ENCODE data around the gene RAI14.

Gene RAI14

GRCh38 chr5:34789021-34789531, 132.9 kb downstream of the RAI14 start:
- peak overlapping the region; percentile 52 for H3K27ac ChIP-seq (ENCODE audit: low read depth, low read length)
- no peak overlapping the region for H3K4me3 ChIP-seq (ENCODE audit: low read depth, low read length)
- H3K27me3 ChIP-seq (ENCODE audit: insufficient read depth, low read length), result no peaks in the 10 kb centered on the region
- H3K36me3 ChIP-seq (ENCODE audit: insufficient read depth, low read length), result peaks cover 8% of the 10 kb centered on the region; the same call in 1 of the 2 replicates
- peaks cover 36% of the 10 kb centered on the region for H3K4me1 ChIP-seq (ENCODE audit: control insufficient read depth, insufficient read depth, low read length, unreplicated experiment)
- H3K79me2 ChIP-seq (ENCODE audit: control insufficient read depth, insufficient read depth, low read length, unreplicated experiment), result peaks cover 38% of the 10 kb centered on the region
- H2AFZ ChIP-seq (ENCODE audit: low read length, unreplicated experiment), result no peak overlapping the region

DNA sequence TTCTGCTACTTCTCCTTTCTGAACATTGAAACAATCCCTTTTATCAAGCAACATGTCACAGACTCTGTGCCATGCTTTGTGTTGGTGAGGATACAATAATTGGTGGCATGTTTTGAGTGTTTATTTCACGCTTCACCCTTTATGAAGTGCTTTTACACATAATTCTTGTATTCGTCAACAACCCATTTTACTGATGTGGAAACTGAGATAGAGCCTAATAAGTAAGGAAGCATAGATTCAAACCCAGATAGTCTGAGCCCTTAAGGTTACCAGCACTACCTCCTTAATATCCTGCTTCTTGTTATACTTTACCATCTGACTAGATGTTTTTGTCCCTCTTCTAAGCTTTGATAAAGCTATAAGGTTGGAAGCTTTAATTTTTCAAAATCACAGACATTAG, 133.5 kb downstream of the RAI14 start:
- peak overlapping the region; percentile 52 for H3K27ac ChIP-seq (ENCODE audit: low read depth, low read length)
- no peak overlapping the region for H3K4me3 ChIP-seq (ENCODE audit: low read depth, low read length)
- H2AFZ ChIP-seq (ENCODE audit: low read length, unreplicated experiment), result no peak overlapping the region
- H3K4me1 ChIP-seq (ENCODE audit: control insufficient read depth, insufficient read depth, low read length, unreplicated experiment), result peaks cover 36% of the 10 kb centered on the region
- peaks cover 38% of the 10 kb centered on the region for H3K79me2 ChIP-seq (ENCODE audit: control insufficient read depth, insufficient read depth, low read length, unreplicated experiment)
- H3K27me3 ChIP-seq (ENCODE audit: insufficient read depth, low read length), result no peaks in the 10 kb centered on the region
- H3K36me3 ChIP-seq (ENCODE audit: insufficient read depth, low read length), result peaks cover 8% of the 10 kb centered on the region; the same call in 1 of the 2 replicates

GRCh38 chr5:34790069-34790468, 133.9 kb downstream of the RAI14 start:
- H3K27me3 ChIP-seq (ENCODE audit: insufficient read depth, low read length), result no peaks in the 10 kb centered on the region
- H3K36me3 ChIP-seq (ENCODE audit: insufficient read depth, low read length), result peaks cover 8% of the 10 kb centered on the region; the same call in 1 of the 2 replicates
- H3K4me1 ChIP-seq (ENCODE audit: control insufficient read depth, insufficient read depth, low read length, unreplicated experiment), result peaks cover 36% of the 10 kb centered on the region
- no peak overlapping the region for H2AFZ ChIP-seq (ENCODE audit: low read length, unreplicated experiment)
- peaks cover 38% of the 10 kb centered on the region for H3K79me2 ChIP-seq (ENCODE audit: control insufficient read depth, insufficient read depth, low read length, unreplicated experiment)
- H3K4me3 ChIP-seq (ENCODE audit: low read depth, low read length), result no peak overlapping the region
- peak overlapping the region; percentile 52 for H3K27ac ChIP-seq (ENCODE audit: low read depth, low read length)

DNA sequence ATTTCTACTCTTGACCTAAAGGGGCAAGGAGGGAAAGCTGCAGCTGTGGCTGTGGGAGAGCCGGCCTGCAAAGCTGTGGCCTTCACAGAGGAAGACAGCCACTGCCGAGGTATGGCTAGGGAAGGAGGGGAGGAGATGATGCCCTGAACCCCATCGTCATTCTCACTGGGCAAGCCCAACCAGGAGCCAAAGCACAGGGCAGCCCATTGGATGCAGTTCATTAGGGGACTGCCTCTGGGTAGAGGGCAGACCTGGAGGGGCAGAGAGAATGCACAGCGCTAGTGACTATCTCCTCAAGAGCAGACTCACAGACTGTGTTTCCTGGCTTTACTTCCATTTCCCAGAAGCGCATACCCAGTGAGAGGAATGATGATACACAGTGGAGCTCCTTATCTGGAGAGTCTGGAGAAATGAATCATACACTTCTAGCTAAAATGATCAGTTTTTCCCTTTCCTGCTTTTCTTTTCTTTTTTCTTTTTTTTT, 135.7 kb downstream of the RAI14 start:
- Histone ChIP-seq H3K27me3 (ENCODE audit: insufficient read depth, low read length) (no peaks in the 10 kb centered on the region), H3K79me2 (ENCODE audit: control insufficient read depth, insufficient read depth, low read length, unreplicated experiment) (peaks cover 38% of the 10 kb centered on the region), H2AFZ (ENCODE audit: low read length, unreplicated experiment) (no peak overlapping the region), H3K4me3 (ENCODE audit: low read depth, low read length) (peak overlapping the region; percentile 42), H3K27ac (ENCODE audit: low read depth, low read length) (peak overlapping the region; percentile 30), H3K4me1 (ENCODE audit: control insufficient read depth, insufficient read depth, low read length, unreplicated experiment) (peaks cover 36% of the 10 kb centered on the region), H3K36me3 (ENCODE audit: insufficient read depth, low read length) (peaks cover 10% of the 10 kb centered on the region; the same call in 1 of the 2 replicates)

DNA sequence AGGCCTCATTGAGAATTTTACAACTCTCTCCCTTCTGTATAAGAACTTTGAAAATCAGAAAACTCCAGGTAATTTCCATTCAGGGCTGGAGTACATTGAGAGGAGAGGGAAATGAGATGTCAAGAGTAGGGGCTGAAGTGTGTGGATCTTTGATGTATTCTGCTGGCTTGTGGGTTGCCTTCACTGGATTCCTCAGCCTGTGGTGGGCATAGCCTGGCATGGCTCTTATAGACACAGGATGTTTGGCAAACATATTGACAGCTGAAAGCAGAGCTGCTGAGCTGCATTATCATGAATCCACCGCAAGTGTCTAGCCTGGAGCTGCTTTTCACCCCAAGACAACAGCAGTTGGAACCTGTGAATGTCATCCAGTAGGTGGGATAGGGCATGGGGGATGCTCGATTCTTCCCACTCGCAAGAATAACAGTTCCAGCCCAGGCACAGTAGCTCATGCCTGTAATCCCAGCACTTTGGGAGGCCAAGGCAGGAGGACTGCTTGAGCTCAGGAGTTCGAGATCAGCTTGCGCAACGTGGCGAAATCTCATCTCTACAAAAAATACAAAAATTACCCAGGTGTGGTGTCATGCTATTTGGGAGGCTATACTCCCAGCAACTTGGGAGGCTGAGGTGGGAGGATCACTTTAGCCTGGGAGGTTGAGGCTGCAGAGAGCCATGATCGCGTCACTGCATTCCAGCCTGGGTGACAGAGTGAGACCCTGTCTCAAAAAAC, 146.9 kb downstream of the RAI14 start:
- H3K4me3 ChIP-seq (ENCODE audit: low read depth, low read length), result no peak overlapping the region
- H2AFZ ChIP-seq (ENCODE audit: low read length, unreplicated experiment), result no peak overlapping the region
- no peaks in the 10 kb centered on the region for H3K79me2 ChIP-seq (ENCODE audit: control insufficient read depth, insufficient read depth, low read length, unreplicated experiment)
- no peaks in the 10 kb centered on the region for H3K27me3 ChIP-seq (ENCODE audit: insufficient read depth, low read length)
- H3K36me3 ChIP-seq (ENCODE audit: insufficient read depth, low read length), result peaks cover 26% of the 10 kb centered on the region
- H3K4me1 ChIP-seq (ENCODE audit: control insufficient read depth, insufficient read depth, low read length, unreplicated experiment), result no peaks in the 10 kb centered on the region
- H3K27ac ChIP-seq (ENCODE audit: low read depth, low read length), result no peak overlapping the region

GRCh38 chr5:34803974-34804732, 148.0 kb downstream of the RAI14 start:
- Histone ChIP-seq H3K4me3 (ENCODE audit: low read depth, low read length) (no peak overlapping the region), H3K36me3 (ENCODE audit: insufficient read depth, low read length) (peaks cover 18% of the 10 kb centered on the region), H2AFZ (ENCODE audit: low read length, unreplicated experiment) (no peak overlapping the region), H3K4me1 (ENCODE audit: control insufficient read depth, insufficient read depth, low read length, unreplicated experiment) (no peaks in the 10 kb centered on the region), H3K27me3 (ENCODE audit: insufficient read depth, low read length) (no peaks in the 10 kb centered on the region), H3K27ac (ENCODE audit: low read depth, low read length) (no peak overlapping the region), H3K79me2 (ENCODE audit: control insufficient read depth, insufficient read depth, low read length, unreplicated experiment) (no peaks in the 10 kb centered on the region)

GRCh38 chr5:34804913-34805312, 148.8 kb downstream of the RAI14 start:
- H3K4me3 ChIP-seq (ENCODE audit: low read depth, low read length), result no peak overlapping the region
- no peak overlapping the region for H3K27ac ChIP-seq (ENCODE audit: low read depth, low read length)
- H3K4me1 ChIP-seq (ENCODE audit: control insufficient read depth, insufficient read depth, low read length, unreplicated experiment), result no peaks in the 10 kb centered on the region
- H2AFZ ChIP-seq (ENCODE audit: low read length, unreplicated experiment), result no peak overlapping the region
- H3K27me3 ChIP-seq (ENCODE audit: insufficient read depth, low read length), result no peaks in the 10 kb centered on the region
- no peaks in the 10 kb centered on the region for H3K79me2 ChIP-seq (ENCODE audit: control insufficient read depth, insufficient read depth, low read length, unreplicated experiment)
- H3K36me3 ChIP-seq (ENCODE audit: insufficient read depth, low read length), result peaks cover 19% of the 10 kb centered on the region

GRCh38 chr5:34806532-34806931, 150.4 kb downstream of the RAI14 start:
- H3K36me3 ChIP-seq (ENCODE audit: insufficient read depth, low read length), result peaks cover 28% of the 10 kb centered on the region
- H3K4me3 ChIP-seq (ENCODE audit: low read depth, low read length), result no peak overlapping the region
- H3K4me1 ChIP-seq (ENCODE audit: control insufficient read depth, insufficient read depth, low read length, unreplicated experiment), result peaks cover 10% of the 10 kb centered on the region
- no peak overlapping the region for H3K27ac ChIP-seq (ENCODE audit: low read depth, low read length)
- no peaks in the 10 kb centered on the region for H3K79me2 ChIP-seq (ENCODE audit: control insufficient read depth, insufficient read depth, low read length, unreplicated experiment)
- no peak overlapping the region for H2AFZ ChIP-seq (ENCODE audit: low read length, unreplicated experiment)
- no peaks in the 10 kb centered on the region for H3K27me3 ChIP-seq (ENCODE audit: insufficient read depth, low read length)

- Histone ChIP-seq H3K4me1 (ENCODE audit: control insufficient read depth, insufficient read depth, low read length, unreplicated experiment) (peaks cover 10% of the 10 kb centered on the region), H3K4me3 (ENCODE audit: low read depth, low read length) (no peak overlapping the region), H3K79me2 (ENCODE audit: control insufficient read depth, insufficient read depth, low read length, unreplicated experiment) (no peaks in the 10 kb centered on the region), H3K27me3 (ENCODE audit: insufficient read depth, low read length) (no peaks in the 10 kb centered on the region), H3K36me3 (ENCODE audit: insufficient read depth, low read length) (peaks cover 31% of the 10 kb centered on the region), H2AFZ (ENCODE audit: low read length, unreplicated experiment) (no peak overlapping the region), H3K27ac (ENCODE audit: low read depth, low read length) (no peak overlapping the region)
Observed at GRCh38 chr5:34811706-34812105, 155.6 kb downstream of the RAI14 start.

- Histone ChIP-seq H3K27me3 (ENCODE audit: insufficient read depth, low read length) (no peaks in the 10 kb centered on the region), H3K4me3 (ENCODE audit: low read depth, low read length) (no peak overlapping the region), H3K36me3 (ENCODE audit: insufficient read depth, low read length) (peaks cover 34% of the 10 kb centered on the region), H2AFZ (ENCODE audit: low read length, unreplicated experiment) (no peak overlapping the region), H3K27ac (ENCODE audit: low read depth, low read length) (no peak overlapping the region), H3K4me1 (ENCODE audit: control insufficient read depth, insufficient read depth, low read length, unreplicated experiment) (peaks cover 10% of the 10 kb centered on the region), H3K79me2 (ENCODE audit: control insufficient read depth, insufficient read depth, low read length, unreplicated experiment) (no peaks in the 10 kb centered on the region)
Observed at GRCh38 chr5:34813509-34813908, 157.4 kb downstream of the RAI14 start.

Measured in ACC112 (cell line).